Skin epidermis (tissue), 12 donors: Measurements from ENCODE around the gene RANBP1.

ENCODE experiments used
- H3K27ac ChIP-seq, 21 experiments: fragments of 200-600 bp; sonication (generic) in 11 of 21; one replicate each; pipeline ENCODE4 v1.5.0; 2020; ENCODE audit warnings: mild to moderate bottlenecking in 3 of 21, inconsistent platforms in 2 of 21, moderate library complexity in 2 of 21
- H3K4me3 ChIP-seq, 7 experiments: fragments of 200-600 bp; sonication (generic) in 2 of 7; one replicate each; pipeline ENCODE4 v1.5.0; 2020; ENCODE audit warnings: inconsistent platforms in 2 of 7, mild to moderate bottlenecking in 2 of 7, moderate library complexity in 1 of 7

The RANBP1 gene

GRCh38 chr22:20106205-20106848 lies 9.6 kb upstream of the RANBP1 start:
- Histone ChIP-seq H3K27ac (peak overlapping the region in 1 of 21 experiments; percentile 57), H3K4me3 (no peak overlapping the region)

- peak overlapping the region in 1 of 21 experiments; percentile 57 for H3K27ac ChIP-seq
Measured at GRCh38 chr22:20106849-20107237, 9.1 kb upstream of the RANBP1 start.

GRCh38 chr22:20107471-20107901 lies 8.4 kb upstream of the RANBP1 start:
- no peak overlapping the region for H3K4me3 ChIP-seq
- peak overlapping the region in 1 of 21 experiments; percentile 57 for H3K27ac ChIP-seq

More at GRCh38 chr22:20106849-20107237, 9.1 kb upstream of the RANBP1 start:
- H3K4me3 ChIP-seq = no peak overlapping the region

GRCh38 chr22:20107951-20108756 lies 7.8 kb upstream of the RANBP1 start:
- Histone ChIP-seq H3K4me3 (no peak overlapping the region), H3K27ac (no peak overlapping the region)

- Histone ChIP-seq H3K27ac (no peak overlapping the region), H3K4me3 (no peak overlapping the region)
Measured at GRCh38 chr22:20108757-20109230, 7.1 kb upstream of the RANBP1 start.

- Histone ChIP-seq H3K27ac (no peak overlapping the region), H3K4me3 (no peak overlapping the region)
Measured at GRCh38 chr22:20109411-20110358, 6.2 kb upstream of the RANBP1 start.

GRCh38 chr22:20110359-20110985 lies 5.4 kb upstream of the RANBP1 start:
- Histone ChIP-seq H3K4me3 (no peak overlapping the region), H3K27ac (peak overlapping the region in 1 of 21 experiments; percentile 76)

GRCh38 chr22:20111045-20111688 lies 4.7 kb upstream of the RANBP1 start:
- Histone ChIP-seq H3K27ac (peak overlapping the region in 4 of 21 experiments; percentile 7 to 76 (median 24)), H3K4me3 (no peak overlapping the region)

- peak overlapping the region in 7 of 21 experiments; percentile 0 to 76 (median 23) for H3K27ac ChIP-seq
- no peak overlapping the region for H3K4me3 ChIP-seq
Measured at GRCh38 chr22:20111689-20112622, 3.9 kb upstream of the RANBP1 start.

- no peak overlapping the region for H3K4me3 ChIP-seq
- H3K27ac ChIP-seq = peak overlapping the region in 3 of 21 experiments; percentile 3 to 76 (median 32)
Measured at GRCh38 chr22:20112623-20113511, 3.0 kb upstream of the RANBP1 start.

- H3K27ac ChIP-seq = peak overlapping the region in 2 of 21 experiments; percentile 3 to 32
- no peak overlapping the region for H3K4me3 ChIP-seq
Measured at GRCh38 chr22:20113551-20114310, 2.2 kb upstream of the RANBP1 start.

GRCh38 chr22:20114506-20115475 lies 1.1 kb upstream of the RANBP1 start:
- Histone ChIP-seq H3K27ac (no peak overlapping the region), H3K4me3 (no peak overlapping the region)

- peak overlapping the region; percentile 52 to 97 (median 91) for H3K27ac ChIP-seq
- H3K4me3 ChIP-seq = peak overlapping the region; percentile 71 to 96 (median 91)
Measured at GRCh38 chr22:20116376-20116950, 559 bp downstream of the RANBP1 start.

GRCh38 chr22:20116951-20117632 lies 1.2 kb downstream of the RANBP1 start, which contains the start of gene TRMT2A:
Gene TRMT2A, minus strand, starts transcription at chr22:20117226. Its CDS starts 320 bp downstream, at chr22:20116906.
- peak within 1 kb of the TSS; percentile 52 to 97 (median 91) for H3K27ac ChIP-seq
- peak within 1 kb of the TSS; percentile 71 to 96 (median 91) for H3K4me3 ChIP-seq
